Measurements from ENCODE around the gene RABGAP1L.

DNA sequence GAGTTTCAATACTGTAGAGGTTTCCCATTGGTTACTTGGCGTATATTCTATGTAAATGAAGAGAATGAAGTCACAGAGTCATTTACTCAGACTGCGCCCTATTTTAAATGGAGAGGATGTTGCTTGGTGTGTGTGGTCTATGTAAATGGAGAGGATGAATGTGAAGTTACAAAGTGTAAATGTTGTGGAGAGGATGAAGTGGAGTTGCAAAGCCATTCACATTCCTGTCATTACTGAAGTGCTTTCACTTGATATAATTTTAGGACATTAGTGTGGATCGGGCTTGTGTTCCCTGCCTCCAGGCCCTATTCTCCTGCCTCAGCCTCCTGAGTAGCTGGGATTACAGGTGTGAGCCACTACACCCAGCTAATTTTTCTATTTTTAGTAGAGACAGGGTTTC, 741.0 kb downstream of the RABGAP1L start:
- TF ChIP-seq CTCF (IDR thresholded peaks at IDR 0.05; ENCODE audit: low read depth, low read length), result no peak
- no peak for TF ChIP-seq EZH2phosphoT487 (IDR thresholded peaks at IDR 0.05; ENCODE audit: low read depth)
